Glomerular endothelial cell (primary cell): Measurements from ENCODE around the gene NDUFA6. TPM values are rescaled to one million over a fixed set of nuclear protein-coding genes. Genes with fewer than 3 reads are reported as not detected.
A peak's percentile ranks its signal among the peaks of the same experiment; 100 is the strongest.
"Not testable (repeated sequence)": the region's sequence is repeated elsewhere in the genome, so short reads cannot be mapped to it uniquely, and the experiment has no call there.

Source experiments
- DNase-seq: peaks from one replicate; pipeline ENCODE4 v3.0.0-alpha.2; 2011; ENCODE audit warnings: low read depth, low spot score; ENCODE audit errors: extremely low read depth
- total RNA-seq: library from RNA; depleted of rRNA; stranded (reverse); fragments of >200 nt; gene quantifications from 2 replicates; pipeline ENCODE4 v1.2.3, GENCODE V29; 2015

Gene NDUFA6
- total RNA-seq, 1 donor from 2014 or later: 50.3 TPM

GRCh38 chr22:42072606-42073330, 17.8 kb downstream of the NDUFA6 start:
- no peak for DNase-seq

GRCh38 chr22:42071508-42071907, 19.1 kb downstream of the NDUFA6 start:
- DNase-seq: not testable (repeated sequence)

DNA sequence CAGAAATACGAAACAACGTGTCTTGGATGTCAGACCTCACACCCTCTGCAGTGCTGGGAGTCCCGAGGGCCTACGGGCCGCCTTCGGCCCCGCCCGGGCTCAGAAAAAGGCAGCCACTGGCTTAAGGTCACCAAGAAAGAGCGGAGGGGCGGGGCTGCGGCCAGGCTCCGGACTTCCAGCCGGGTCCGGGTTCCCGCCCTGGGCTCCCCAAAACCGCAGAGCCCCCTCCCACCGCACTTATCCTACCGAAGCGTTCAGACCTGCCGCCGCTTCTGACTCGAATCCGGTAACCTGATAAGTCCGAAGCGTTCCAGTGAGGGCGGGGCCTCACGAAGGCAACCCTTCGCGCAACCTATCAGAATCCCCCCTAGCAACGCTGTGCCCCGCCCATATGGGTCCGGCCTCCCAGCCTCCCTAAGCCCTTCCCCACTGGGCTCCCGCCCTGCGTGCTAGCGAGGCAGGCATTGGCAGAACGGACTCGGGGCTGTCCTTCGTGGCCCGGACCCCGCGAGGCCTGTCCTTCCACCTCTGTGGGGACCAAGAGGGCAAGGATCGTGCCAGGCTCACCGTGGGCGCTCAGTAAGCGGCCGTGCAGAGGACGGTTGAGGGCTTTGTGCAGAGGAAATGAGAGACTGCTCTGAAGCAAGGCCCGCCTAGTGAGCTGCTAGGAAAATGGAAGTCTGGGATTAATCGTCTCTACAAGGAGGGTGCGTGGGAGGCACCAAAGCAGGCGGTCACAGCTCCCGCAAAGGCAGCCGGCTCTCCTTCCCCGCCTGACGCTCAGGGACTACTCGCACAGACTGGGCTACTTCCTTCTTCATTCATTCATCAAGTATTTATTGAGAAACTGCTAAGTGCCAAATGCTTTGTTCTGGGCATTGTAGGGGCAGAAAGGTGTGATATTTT, 19.8 kb downstream of the NDUFA6 start, which contains the start of gene NAGA:
TSS of gene NAGA (minus strand) at position 296 of the 906 bp plus-strand sequence. CDS start 515 bp downstream, outside the sequence.
- peak; percentile 68 for DNase-seq

DNA sequence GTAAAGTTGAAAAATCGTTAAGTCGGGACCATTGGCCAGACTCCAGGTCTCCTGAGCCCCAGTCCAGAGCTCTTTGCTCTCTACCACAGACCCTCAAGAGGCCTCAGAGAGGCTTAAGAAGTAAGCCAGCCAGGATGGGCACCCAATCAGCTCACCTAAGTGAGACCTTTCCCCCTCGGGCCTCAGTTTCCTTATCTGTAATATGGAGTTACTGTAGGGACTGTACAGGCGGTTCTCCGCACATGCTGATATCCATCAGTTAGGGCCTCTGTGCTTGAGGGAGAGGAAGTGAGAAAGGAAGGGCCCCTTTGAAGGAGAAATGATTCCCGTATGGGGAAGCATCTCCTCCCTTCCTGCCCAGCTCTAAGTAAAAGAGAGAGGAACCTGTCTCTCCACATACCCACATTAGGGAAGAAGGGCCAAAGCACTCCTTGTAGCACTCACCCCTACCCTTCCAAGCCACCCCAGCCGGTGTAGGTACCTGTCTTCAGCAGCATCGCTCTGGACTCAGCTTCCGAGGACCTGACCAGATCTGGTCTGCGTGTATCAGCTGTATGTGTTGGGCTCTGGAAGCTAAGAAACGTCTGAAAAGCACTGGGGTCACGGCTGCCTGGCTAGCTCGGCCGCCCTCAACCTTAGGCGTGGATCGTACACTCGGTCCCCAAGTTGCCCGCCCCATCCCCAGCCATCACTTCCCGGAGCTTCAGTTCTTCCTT, 20.6 kb downstream of the NDUFA6 start:
- no peak for DNase-seq

- no peak for DNase-seq
These were observed 22.3 kb downstream of the NDUFA6 start for GRCh38 chr22:42068291-42068690.

DNA sequence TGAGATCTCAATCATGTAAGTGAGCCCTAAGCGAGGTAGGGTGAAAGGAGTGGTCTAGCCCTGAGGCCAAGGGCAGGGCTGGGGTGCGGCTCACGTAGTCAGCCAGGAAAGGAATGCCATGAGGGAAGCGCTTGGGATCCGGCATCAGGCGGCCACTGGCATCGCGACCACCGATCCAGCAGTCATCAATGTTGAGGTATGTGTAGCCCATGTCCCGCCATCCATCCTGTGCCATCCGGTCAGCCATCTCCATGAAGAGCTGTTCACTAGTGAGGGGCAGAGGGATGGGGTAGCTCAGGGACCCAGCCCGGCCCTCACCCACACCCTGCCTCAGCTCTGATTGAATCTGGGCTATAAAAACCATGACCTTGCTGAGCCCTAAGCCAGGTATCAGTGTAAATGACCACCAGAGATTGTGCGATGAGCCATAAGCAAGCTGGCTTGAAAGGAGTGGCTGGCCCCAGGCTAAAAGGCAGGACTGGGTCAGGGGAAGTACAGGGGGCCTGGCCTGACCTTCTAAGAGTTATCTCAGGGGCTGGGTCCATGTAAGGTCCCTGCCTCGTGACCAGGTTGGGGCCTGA, 22.8 kb downstream of the NDUFA6 start:
- no peak for DNase-seq

DNA sequence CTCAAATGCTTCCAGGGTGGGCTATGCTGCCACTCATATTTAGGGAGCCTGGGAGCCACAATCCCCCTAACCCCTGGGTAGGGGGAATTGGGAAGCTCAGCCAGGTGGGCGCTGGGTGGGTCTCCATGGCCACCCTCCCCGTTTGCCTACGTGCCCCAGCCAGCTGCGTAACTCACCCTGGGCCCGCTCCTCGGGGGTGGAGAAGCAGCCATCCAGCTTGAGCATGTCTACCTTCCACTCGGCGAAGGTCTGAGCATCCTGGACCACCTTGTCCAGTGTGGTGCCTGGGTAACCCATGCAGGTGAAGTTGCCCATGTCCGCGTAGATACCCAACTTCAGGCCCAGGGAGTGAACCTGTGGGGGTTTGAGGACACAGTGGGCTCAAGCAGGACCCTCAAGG, 23.6 kb downstream of the NDUFA6 start:
- DNase-seq: no peak

DNA sequence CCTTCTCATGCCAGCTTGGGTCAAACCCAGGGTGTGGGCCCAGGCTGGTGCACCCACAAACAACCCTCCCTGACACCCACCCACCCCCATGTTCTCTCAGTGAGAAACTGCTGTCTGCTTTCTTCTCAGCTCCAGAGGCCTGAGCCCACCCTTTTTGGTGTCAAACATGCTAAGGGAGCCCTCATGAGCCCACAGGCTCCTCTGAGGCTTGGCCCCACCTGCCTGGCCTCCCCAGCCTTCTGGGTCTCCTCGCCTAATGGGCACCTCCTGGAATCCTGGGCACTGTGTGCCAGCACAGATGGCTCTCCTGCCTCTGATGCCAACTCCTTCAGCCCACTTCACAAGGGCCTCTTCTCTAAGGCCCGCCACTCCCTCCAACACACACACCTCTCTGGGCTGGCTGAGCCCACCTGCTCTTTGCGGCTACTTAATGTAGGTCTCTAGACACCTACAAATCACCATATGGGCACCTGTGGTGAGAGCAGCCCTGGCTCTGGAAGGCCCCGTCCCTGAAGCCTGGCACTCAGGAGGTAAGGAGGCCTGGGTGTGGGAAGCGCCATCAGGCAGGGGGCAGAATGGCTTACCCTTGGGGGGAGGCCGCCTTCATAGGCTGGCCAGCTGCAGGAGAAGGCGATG, 24.3 kb downstream of the NDUFA6 start:
- no peak for DNase-seq

GRCh38 chr22:42065438-42066125, 25.0 kb downstream of the NDUFA6 start:
- no peak for DNase-seq

DNA sequence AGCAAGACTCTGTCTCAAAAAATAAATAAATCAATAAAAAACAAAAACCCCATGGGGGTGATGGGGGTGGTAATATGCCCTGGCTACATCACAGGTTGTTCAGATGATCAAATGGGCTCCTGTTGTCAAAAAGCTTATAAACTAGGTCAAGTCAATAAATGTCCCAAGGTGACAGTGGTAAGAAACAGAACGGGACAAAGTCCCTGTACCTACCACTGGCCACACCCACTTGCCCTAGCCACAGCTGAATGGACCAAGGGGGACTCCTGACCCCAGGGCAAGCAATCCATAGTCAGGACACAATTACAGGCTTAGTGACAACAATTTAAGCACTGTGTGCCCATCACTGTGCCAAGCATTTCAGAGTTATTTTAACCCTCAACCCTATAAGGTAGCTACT, 25.9 kb downstream of the NDUFA6 start:
- no peak for DNase-seq

GRCh38 chr22:42062506-42063170, 27.9 kb downstream of the NDUFA6 start:
- no peak for DNase-seq

DNA sequence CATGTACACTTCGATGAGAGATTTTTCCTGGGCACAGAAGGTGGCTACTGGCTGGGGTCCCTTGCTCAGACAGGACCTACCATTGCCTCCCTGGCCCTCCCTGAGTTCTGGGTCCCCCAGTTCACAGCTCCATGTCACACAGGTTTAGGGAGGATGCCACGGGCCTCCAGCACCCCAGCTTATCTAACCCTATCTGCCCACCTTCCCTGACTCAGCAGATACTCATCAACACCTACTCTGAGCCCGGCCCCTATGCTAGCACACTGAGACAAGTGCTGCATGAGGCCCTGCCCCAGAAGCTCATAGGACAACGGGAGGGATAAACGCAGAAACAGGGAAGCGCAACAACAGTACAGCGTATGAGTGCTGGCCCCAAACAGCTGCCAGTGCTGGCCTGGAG, 29.5 kb downstream of the NDUFA6 start:
- no peak for DNase-seq

DNA sequence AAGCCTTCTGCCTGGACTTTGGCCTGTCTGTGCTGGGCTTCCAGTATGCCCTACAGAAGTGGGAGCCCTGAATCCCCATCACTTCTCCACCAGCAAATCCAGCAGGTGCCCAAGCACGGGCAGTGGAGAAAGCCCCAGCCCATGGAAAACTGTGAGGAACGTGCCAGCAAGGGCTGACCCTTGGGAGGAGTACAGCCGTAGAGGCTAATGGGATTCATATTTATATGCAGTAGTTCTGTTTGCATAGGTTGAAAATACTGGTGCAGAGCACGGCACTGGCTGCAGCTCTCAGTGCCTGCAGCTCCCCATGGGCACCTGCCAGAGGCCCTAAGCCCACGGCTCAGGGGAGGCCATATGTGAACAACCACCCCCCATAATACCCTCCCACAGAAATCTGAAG, 30.1 kb downstream of the NDUFA6 start:
- no peak for DNase-seq

DNA sequence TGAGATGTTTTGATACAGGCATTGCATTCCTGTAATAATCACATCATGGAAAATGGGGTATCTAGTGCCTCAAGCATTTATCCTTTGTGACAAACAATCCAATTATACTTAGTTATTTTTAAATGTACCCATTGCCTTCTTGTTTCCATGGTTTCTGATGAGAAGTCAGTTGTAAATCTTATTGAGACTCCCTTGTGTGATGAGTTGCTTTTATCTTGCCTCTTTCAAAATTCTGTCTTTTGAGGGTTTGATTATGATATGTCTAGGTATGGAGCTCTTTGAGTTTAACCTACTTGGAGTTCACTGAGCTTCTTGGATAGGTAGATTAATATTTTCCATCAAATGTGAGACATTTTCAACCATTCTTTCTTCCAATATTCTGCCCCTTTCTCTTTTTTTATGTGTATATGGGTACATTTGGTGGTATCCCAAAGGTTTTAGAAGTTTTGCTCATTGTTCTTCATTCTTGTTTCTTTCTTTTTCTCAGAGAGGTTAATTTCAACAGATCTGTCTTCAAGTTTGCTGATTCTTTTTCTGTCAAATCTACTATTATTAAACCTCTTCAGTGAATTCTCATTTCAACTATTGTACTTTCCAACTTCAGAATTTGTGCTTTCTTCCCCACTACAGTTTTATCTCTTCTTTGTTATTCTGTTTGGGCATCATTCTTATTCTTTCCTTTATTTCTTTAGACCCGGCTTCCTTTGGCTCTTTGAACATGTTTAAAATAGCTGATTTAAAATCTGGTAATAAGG, 33.6 kb downstream of the NDUFA6 start:
- no peak for DNase-seq

GRCh38 chr22:42052765-42053164, 37.8 kb downstream of the NDUFA6 start:
- DNase-seq: no peak

- no peak for DNase-seq
These were observed 39.9 kb downstream of the NDUFA6 start for GRCh38 chr22:42050641-42051180.

GRCh38 chr22:42041784-42042183, 48.8 kb downstream of the NDUFA6 start:
- DNase-seq: no peak

DNA sequence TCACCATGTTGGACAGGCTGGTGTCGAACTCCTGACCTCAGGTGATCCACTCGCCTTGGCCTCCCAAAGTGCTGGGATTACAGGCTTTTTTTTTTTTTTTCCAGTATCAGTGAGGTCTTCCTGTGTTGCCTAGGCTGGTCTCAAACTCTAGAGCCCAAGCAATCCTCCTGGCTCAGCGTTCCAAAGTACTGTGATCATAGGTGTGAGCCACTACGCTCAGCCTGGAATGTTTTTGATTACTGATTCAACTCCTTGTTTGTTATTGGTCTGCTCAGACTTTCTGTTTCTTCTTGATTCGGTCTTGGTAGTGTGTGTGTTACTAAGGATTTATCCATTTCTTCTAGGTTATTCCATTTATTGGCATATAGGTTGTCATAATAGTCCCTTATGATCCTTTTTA, 51.3 kb downstream of the NDUFA6 start:
- no peak for DNase-seq
